Gastroesophageal sphincter (tissue), 4 donors: ENCODE results near the gene PCGF3. TPM values are rescaled to one million over a fixed set of nuclear protein-coding genes. Genes with fewer than 3 reads are reported as not detected.
A peak's percentile ranks its signal among the peaks of the same experiment; 100 is the strongest.

Experiments used
- ATAC-seq: fragments of 150-250 bp; one replicate; pipeline ENCODE4 v1.9.1; 2016; ENCODE audit warnings: mild to moderate bottlenecking, moderate library complexity
- H3K27ac ChIP-seq, 4 donors: fragments of 200-600 bp; sonication (generic) in 3 of 4; 1 replicate in 3 of 4; 2 replicates in 1 of 4; pipeline ENCODE4 v1.5.1; 2016 to 2019
- H3K27me3 ChIP-seq: fragments of 200-600 bp; sonication (generic); one replicate; pipeline ENCODE4 v1.5.1; 2019
- H3K36me3 ChIP-seq, 2 donors: fragments of 200-600 bp; sonication (generic); one replicate each; pipeline ENCODE4 v1.5.1; 2019; ENCODE audit warnings: control low read depth in 1 of 2
- H3K4me1 ChIP-seq, 3 donors: fragments of 200-600 bp; sonication (generic); 1 replicate in 2 of 3; 2 replicates in 1 of 3; pipeline ENCODE4 v1.5.1; 2016 to 2019; ENCODE audit warnings: control low read depth in 2 of 3
- H3K4me3 ChIP-seq, 2 donors: fragments of 200-600 bp; sonication (generic); one replicate each; pipeline ENCODE4 v1.5.1; 2019; ENCODE audit warnings: mild to moderate bottlenecking in 1 of 2, moderate library complexity in 1 of 2
- H3K9me3 ChIP-seq, 3 donors: fragments of 200-600 bp; sonication (generic); one replicate each; pipeline ENCODE4 v1.5.1; 2017 to 2019; ENCODE audit warnings: control low read depth in 2 of 3
- CTCF ChIP-seq, 4 experiments: fragments of 200-600 bp in 2 of 4; fragments of 450-650 bp in 2 of 4; sonication (generic) in 1 of 4; IDR thresholded peaks; one replicate each; pipeline ENCODE4 v1.5.1; 2017 to 2019; ENCODE audit warnings: antibody characterized with exemption in 4 of 4, mild to moderate bottlenecking in 2 of 4, moderate library complexity in 2 of 4
- EP300 ChIP-seq: sonication (generic); formaldehyde crosslinking; IDR thresholded peaks from one replicate; pipeline ENCODE4 v1.6.1; 2017; ENCODE audit warnings: antibody characterized with exemption, mild to moderate bottlenecking
- POLR2A ChIP-seq, 2 donors: fragments of 450-650 bp; IDR thresholded peaks; one replicate each; pipeline ENCODE4 v1.6.1; 2017; ENCODE audit warnings: antibody characterized with exemption in 2 of 2, mild to moderate bottlenecking in 2 of 2, moderate library complexity in 1 of 2
- POLR2AphosphoS5 ChIP-seq: sonication (generic); formaldehyde crosslinking; IDR thresholded peaks from one replicate; pipeline ENCODE4 v1.6.1; 2017; ENCODE audit warnings: antibody characterized with exemption
- WGBS, 2 donors: methylation state at CpG; one replicate each; pipeline ENCODE4 v1.1.5; 2018; ENCODE audit warnings: low coverage in 1 of 2; 5-methylcytosine and 5-hydroxymethylcytosine counted together
- total RNA-seq, 4 donors: library from RNA; depleted of rRNA; stranded (reverse); fragments of >200 nt; gene quantifications; one replicate each; pipeline ENCODE4 v1.1.0, GENCODE V29; 2016

Gene PCGF3
- total RNA-seq, 4 donors from 2014 or later: 24.4 to 46.5 (median 40.7) TPM

GRCh38 chr4:723751-724530 is 18.3 kb downstream of the PCGF3 start:
- Histone ChIP-seq H3K27me3 (no peaks in the 10 kb centered on the region), H3K4me3 (no peak overlapping the region), H3K4me1 (peaks cover 0 to 42% (median 0%) of the 10 kb centered on the region in 3 donors), H3K36me3 (peaks cover 0 to 24% of the 10 kb centered on the region in 2 donors), H3K9me3 (no peaks in the 10 kb centered on the region), H3K27ac (no peak overlapping the region)
- no peak for TF ChIP-seq EP300
- no peak for TF ChIP-seq POLR2A (IDR thresholded peaks at IDR 0.05)
- TF ChIP-seq POLR2AphosphoS5: no peak
- TF ChIP-seq CTCF (IDR thresholded peaks at IDR 0.05): no peak
- ATAC-seq: no peak
- WGBS, 2 donors: 87% methylated on average over 5 of the region's 28 CpGs; no CpG with 5 or more reads in 1 of the 2 donors

- Histone ChIP-seq H3K27me3 (no peaks in the 10 kb centered on the region), H3K27ac (peak overlapping the region in 2 of 4 donors; percentile 49 to 59), H3K4me3 (no peak overlapping the region), H3K4me1 (peaks cover 0 to 35% (median 0%) of the 10 kb centered on the region in 3 donors), H3K36me3 (peaks cover 0 to 35% of the 10 kb centered on the region in 2 donors), H3K9me3 (no peaks in the 10 kb centered on the region)
- no peak for TF ChIP-seq EP300
- no peak for TF ChIP-seq POLR2AphosphoS5
- TF ChIP-seq POLR2A (IDR thresholded peaks at IDR 0.05): no peak
- TF ChIP-seq CTCF (IDR thresholded peaks at IDR 0.05): no peak
- no peak for ATAC-seq
- WGBS, 2 donors: no CpG with 5 or more reads among the region's 41 CpGs
These were observed 20.0 kb downstream of the PCGF3 start for GRCh38 chr4:725391-726234.

- H3K4me1 ChIP-seq: peaks cover 0 to 28% (median 0%) of the 10 kb centered on the region in 3 donors
- ATAC-seq: no peak
- WGBS, 2 donors: 58 to 65% methylated on average over 11 to 15 of the region's 16 CpGs
- peaks cover 0 to 42% of the 10 kb centered on the region in 2 donors for H3K36me3 ChIP-seq
- peak overlapping the region in 2 of 4 donors; percentile 49 to 59 for H3K27ac ChIP-seq
- TF ChIP-seq CTCF (IDR thresholded peaks at IDR 0.05) (no peak), POLR2AphosphoS5 (no peak)
- no peaks in the 10 kb centered on the region for H3K27me3 ChIP-seq
- H3K4me3 ChIP-seq: no peak overlapping the region
- H3K9me3 ChIP-seq: no peaks in the 10 kb centered on the region
These were observed 20.7 kb downstream of the PCGF3 start for GRCh38 chr4:726235-726787.

- Histone ChIP-seq H3K27me3 (no peaks in the 10 kb centered on the region), H3K4me1 (peaks cover 0 to 23% (median 0%) of the 10 kb centered on the region in 3 donors), H3K27ac (no peak overlapping the region), H3K9me3 (no peaks in the 10 kb centered on the region), H3K36me3 (peaks cover 0 to 42% of the 10 kb centered on the region in 2 donors), H3K4me3 (no peak overlapping the region)
- WGBS, 2 donors: 89% methylated on average over 10 of the region's 17 CpGs; no CpG with 5 or more reads in 1 of the 2 donors
- TF ChIP-seq CTCF (IDR thresholded peaks at IDR 0.05): no peak
- no peak for TF ChIP-seq EP300
- TF ChIP-seq POLR2A (IDR thresholded peaks at IDR 0.05): no peak
- no peak for TF ChIP-seq POLR2AphosphoS5
- ATAC-seq: no peak
These were observed 21.2 kb downstream of the PCGF3 start for GRCh38 chr4:726838-727237.
